Memory B cell (primary cell): ENCODE results near the gene SLC38A3.

Source experiments
- ATAC-seq: fragments of 150-1000 bp; cut with Tn5 transposase; 2 replicates; pipeline ENCODE4 v1.10.0; 2021; ENCODE audit warnings: low read depth, mild to moderate bottlenecking, moderate library complexity
- DNase-seq, 2 donors: peaks; one replicate each; pipeline ENCODE4 v3.0.0; 2022; ENCODE audit warnings: low spot score in 2 of 2
- H3K27ac Mint-ChIP-seq: one replicate; pipeline ENCODE4 v1.8.0; 2022; ENCODE audit warnings: mild to moderate bottlenecking, moderate library complexity, mixed read lengths
- H3K27me3 Mint-ChIP-seq: one replicate; pipeline ENCODE4 v1.8.0; 2022; ENCODE audit warnings: mixed read lengths
- H3K36me3 Mint-ChIP-seq: one replicate; pipeline ENCODE4 v1.8.0; 2022; ENCODE audit warnings: mild to moderate bottlenecking, mixed read lengths
- H3K4me1 Mint-ChIP-seq: one replicate; pipeline ENCODE4 v1.8.0; 2022; ENCODE audit warnings: mixed read lengths
- H3K4me3 Mint-ChIP-seq: one replicate; pipeline ENCODE4 v1.8.0; 2022; ENCODE audit warnings: mild to moderate bottlenecking, moderate library complexity, mixed read lengths
- H3K9me3 Mint-ChIP-seq: one replicate; pipeline ENCODE4 v1.8.0; 2022; ENCODE audit warnings: mixed read lengths

The SLC38A3 gene

DNA sequence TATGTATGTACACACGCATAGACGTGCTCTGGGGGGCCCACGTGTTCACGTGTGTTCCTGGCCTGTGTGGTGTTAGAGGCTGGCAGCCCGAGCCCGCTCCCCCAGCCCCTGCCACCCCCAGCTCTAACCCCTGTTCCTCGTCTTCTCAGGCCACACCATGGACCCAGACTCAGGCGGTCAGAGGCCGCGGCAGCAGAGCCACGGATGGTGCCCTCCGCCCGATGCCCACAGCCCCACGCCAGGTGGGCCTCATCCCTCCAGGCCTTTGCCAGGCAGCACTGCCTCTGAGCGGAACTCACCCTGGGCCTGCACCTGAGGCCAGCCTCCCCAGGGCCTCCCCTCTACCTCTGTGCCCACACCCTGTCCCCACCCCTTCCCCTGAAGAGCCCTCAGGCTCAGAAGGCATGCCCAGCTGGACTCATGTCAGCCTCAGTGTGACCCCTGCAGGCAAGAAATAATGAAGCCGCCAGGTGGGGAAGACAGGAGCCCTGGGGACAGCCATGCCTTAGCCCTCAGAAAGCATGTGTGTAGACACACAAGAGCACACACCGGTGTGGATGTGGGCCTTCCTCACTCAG is 30.0 kb upstream of the SLC38A3 start:
- DNase-seq (no peak), ATAC-seq (no peak)
- Mint-ChIP-seq H3K27ac (no peak overlapping the region), H3K27me3 (peaks cover 11% of the 10 kb centered on the region), H3K4me1 (peaks cover 2% of the 10 kb centered on the region), H3K4me3 (no peak overlapping the region), H3K9me3 (no peaks in the 10 kb centered on the region), H3K36me3 (no peaks in the 10 kb centered on the region)

DNA sequence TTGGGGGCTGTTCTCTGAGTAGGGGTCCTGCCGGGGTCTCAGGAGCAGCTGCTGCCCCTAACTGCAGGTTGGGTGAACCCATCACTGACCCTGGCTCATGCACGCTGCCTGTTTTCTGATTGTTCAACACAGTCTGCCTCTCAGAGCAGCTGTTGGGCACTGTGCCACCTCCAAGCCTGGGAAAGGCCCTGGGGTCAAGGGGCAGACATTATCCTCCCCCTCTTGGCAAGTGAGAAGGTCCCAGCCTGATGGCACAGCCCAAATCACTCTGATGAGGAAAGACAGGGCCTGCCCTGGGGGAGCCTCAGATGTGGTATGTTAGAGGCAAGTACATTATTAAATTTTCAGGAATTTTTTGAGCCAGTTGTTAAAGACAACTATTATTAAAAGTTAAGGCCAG is 27.7 kb upstream of the SLC38A3 start:
- DNase-seq (no peak), ATAC-seq (no peak)
- H3K4me1 Mint-ChIP-seq = peaks cover 2% of the 10 kb centered on the region

DNA sequence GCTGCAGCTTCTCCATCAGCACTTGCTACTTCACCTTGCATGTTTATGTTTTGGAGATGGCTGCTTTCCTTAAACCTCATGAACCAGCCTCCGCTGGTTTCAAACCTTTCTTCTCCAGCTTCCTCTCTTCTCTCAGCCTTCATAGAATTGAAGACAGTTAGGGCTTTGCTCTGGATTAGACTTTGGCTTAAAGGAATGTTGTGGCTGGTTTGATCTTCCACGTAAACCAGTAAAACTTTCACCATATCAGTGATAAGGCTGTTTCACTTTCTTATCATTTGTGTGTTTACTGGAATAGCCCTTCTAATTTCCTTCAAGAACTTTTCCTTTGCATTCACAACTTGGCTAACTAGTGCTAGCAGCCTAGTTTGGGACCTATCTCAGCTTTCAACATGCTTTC is 25.4 kb upstream of the SLC38A3 start:
- Mint-ChIP-seq H3K4me1 (no peaks in the 10 kb centered on the region), H3K27ac (no peak overlapping the region), H3K4me3 (no peak overlapping the region), H3K27me3 (peaks cover 15% of the 10 kb centered on the region), H3K36me3 (no peaks in the 10 kb centered on the region), H3K9me3 (no peaks in the 10 kb centered on the region)
- DNase-seq = no peak
- no peak for ATAC-seq

More for the DNA sequence above, 27.7 kb upstream of the SLC38A3 start:
- Mint-ChIP-seq H3K27ac (no peak overlapping the region), H3K9me3 (no peaks in the 10 kb centered on the region), H3K36me3 (no peaks in the 10 kb centered on the region), H3K27me3 (peaks cover 8% of the 10 kb centered on the region), H3K4me3 (no peak overlapping the region)

DNA sequence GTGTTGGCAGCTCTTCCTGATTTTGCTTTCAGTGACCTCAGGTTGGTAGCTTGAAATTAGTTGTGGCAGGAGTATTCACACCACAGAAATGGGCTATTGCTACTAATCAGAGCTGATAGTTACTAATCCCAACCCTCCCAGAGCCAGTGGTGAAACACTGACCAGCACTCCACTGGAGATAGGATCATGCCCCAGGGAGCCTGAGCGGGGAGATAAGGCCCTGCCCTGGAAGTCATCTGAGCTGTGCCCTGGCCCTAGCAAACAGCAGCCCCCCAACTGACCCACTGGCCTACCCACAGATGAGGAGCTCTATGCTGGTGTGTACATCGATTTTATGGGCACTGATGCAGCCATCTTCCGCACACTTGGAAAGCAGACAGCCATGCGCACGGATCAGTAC is 23.1 kb upstream of the SLC38A3 start:
- H3K4me1 Mint-ChIP-seq = no peaks in the 10 kb centered on the region

DNA sequence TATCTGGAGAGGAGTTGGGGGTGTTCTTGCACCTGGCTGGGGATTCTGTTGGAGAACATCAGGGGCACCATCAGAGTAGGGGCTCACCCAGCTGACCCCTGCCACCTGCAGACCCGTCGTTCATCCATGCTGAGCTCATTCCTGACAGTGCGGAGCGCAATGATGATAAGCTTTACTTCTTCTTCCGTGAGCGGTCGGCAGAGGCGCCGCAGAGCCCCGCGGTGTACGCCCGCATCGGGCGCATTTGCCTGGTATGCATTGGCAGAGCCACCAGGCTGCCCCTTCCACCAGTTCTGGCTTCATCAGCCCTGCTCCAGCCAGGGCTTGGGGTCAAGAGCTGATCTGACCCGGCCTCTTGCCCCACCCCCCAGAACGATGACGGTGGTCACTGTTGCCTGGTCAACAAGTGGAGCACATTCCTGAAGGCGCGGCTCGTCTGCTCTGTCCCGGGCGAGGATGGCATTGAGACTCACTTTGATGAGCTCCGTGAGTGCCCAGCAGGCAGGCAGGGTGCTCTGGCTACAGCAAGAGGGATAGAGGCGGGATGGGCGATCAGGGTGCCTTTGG is 22.5 kb upstream of the SLC38A3 start:
- Mint-ChIP-seq H3K27ac (no peak overlapping the region), H3K4me3 (no peak overlapping the region), H3K27me3 (peaks cover 14% of the 10 kb centered on the region), H3K36me3 (no peaks in the 10 kb centered on the region), H3K4me1 (no peaks in the 10 kb centered on the region), H3K9me3 (no peaks in the 10 kb centered on the region)
- ATAC-seq = no peak
- DNase-seq = no peak

More for the DNA sequence above, 23.1 kb upstream of the SLC38A3 start:
- ATAC-seq = no peak
- Mint-ChIP-seq H3K4me3 (no peak overlapping the region), H3K9me3 (no peaks in the 10 kb centered on the region), H3K36me3 (no peaks in the 10 kb centered on the region), H3K27me3 (peaks cover 14% of the 10 kb centered on the region), H3K27ac (no peak overlapping the region)
- no peak for DNase-seq

- H3K27ac Mint-ChIP-seq = no peak overlapping the region
- H3K4me3 Mint-ChIP-seq = no peak overlapping the region
- no peaks in the 10 kb centered on the region for H3K4me1 Mint-ChIP-seq
Measured at GRCh38 chr3:50183755-50184154, 21.3 kb upstream of the SLC38A3 start.

DNA sequence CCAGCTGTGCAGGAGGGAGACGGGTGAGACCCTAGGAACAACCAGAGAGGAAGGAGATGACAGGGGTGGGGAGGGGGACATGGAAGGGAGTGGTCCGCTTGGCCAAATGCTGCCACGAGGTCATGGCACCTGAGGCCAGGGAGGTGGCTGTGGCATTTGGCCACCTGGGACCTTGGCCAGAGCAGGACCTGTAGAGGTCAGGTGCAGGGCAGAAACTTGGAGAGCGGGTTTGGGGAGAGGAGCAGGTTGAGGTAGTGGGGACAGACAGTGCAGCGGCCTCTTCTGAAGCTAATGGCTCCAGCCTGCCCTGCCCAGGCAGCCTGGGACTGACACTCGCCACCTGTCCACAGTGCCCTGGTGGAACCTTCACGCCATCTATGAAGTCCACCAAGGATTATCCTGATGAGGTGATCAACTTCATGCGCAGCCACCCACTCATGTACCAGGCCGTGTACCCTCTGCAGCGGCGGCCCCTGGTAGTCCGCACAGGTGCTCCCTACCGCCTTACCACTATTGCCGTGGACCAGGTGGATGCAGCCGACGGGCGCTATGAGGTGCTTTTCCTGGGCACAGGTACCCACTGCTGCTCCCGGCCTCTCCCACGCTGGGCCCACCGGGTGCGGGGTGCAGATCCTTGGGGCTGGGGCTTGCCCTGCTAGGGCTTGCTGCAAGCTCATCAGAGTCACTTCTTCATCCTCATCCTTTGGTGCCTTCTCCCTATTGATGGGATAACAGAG is 20.7 kb upstream of the SLC38A3 start:
- DNase-seq (no peak), ATAC-seq (no peak)
- H3K27me3 Mint-ChIP-seq = peaks cover 14% of the 10 kb centered on the region
- no peaks in the 10 kb centered on the region for H3K4me1 Mint-ChIP-seq
- no peak overlapping the region for H3K27ac Mint-ChIP-seq
- H3K9me3 Mint-ChIP-seq = no peaks in the 10 kb centered on the region
- H3K4me3 Mint-ChIP-seq = no peak overlapping the region
- no peaks in the 10 kb centered on the region for H3K36me3 Mint-ChIP-seq

More at GRCh38 chr3:50183755-50184154, 21.3 kb upstream of the SLC38A3 start:
- H3K36me3 Mint-ChIP-seq = no peaks in the 10 kb centered on the region
- no peak for ATAC-seq
- no peaks in the 10 kb centered on the region for H3K9me3 Mint-ChIP-seq
- DNase-seq = no peak
- peaks cover 14% of the 10 kb centered on the region for H3K27me3 Mint-ChIP-seq

- Mint-ChIP-seq H3K4me3 (no peak overlapping the region), H3K27ac (no peak overlapping the region), H3K4me1 (no peaks in the 10 kb centered on the region), H3K36me3 (no peaks in the 10 kb centered on the region), H3K9me3 (no peaks in the 10 kb centered on the region), H3K27me3 (peaks cover 10% of the 10 kb centered on the region)
- ATAC-seq (no peak), DNase-seq (no peak)
Measured at GRCh38 chr3:50185230-50185629, 19.8 kb upstream of the SLC38A3 start.

- peaks cover 10% of the 10 kb centered on the region for H3K27me3 Mint-ChIP-seq
- no peak for DNase-seq
- no peak overlapping the region for H3K27ac Mint-ChIP-seq
- no peaks in the 10 kb centered on the region for H3K9me3 Mint-ChIP-seq
- no peaks in the 10 kb centered on the region for H3K36me3 Mint-ChIP-seq
- no peak for ATAC-seq
- H3K4me1 Mint-ChIP-seq = peaks cover 3% of the 10 kb centered on the region
- H3K4me3 Mint-ChIP-seq = no peak overlapping the region
Measured at GRCh38 chr3:50186096-50186495, 19.0 kb upstream of the SLC38A3 start.

DNA sequence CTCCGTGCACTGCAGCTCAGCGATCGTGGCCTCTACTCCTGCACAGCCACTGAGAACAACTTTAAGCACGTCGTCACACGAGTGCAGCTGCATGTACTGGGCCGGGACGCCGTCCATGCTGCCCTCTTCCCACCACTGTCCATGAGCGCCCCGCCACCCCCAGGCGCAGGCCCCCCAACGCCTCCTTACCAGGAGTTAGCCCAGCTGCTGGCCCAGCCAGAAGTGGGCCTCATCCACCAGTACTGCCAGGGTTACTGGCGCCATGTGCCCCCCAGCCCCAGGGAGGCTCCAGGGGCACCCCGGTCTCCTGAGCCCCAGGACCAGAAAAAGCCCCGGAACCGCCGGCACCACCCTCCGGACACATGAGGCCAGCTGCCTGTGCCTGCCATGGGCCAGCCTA is 17.3 kb upstream of the SLC38A3 start:
- Mint-ChIP-seq H3K4me1 (peaks cover 5% of the 10 kb centered on the region), H3K36me3 (no peaks in the 10 kb centered on the region)

DNA sequence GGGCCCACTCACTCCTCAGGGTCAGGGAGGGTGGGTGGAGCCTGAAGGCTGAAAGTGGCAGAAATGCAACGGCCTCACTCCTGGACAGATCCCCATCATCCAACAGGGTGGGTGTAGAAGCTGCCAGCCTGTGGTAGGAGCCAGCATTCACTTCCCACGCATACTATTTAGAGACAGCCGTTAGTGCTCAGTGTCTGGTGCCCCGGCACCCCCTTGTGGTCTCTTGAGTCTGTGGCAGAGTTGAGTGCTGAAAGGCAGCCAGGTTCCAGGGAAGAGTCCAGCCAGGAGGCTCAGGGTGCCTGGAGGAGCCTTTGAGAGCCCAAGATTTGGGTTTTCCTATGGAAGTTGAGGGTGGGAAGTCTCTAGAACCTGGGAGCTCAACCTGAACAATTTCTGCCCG is 15.8 kb upstream of the SLC38A3 start:
- no peak overlapping the region for H3K27ac Mint-ChIP-seq
- peak; percentile 53 for ATAC-seq
- DNase-seq = no peak

More for the DNA sequence above, 17.3 kb upstream of the SLC38A3 start:
- Mint-ChIP-seq H3K4me3 (no peak overlapping the region), H3K27me3 (peaks cover 10% of the 10 kb centered on the region), H3K27ac (no peak overlapping the region), H3K9me3 (no peaks in the 10 kb centered on the region)
- DNase-seq (no peak), ATAC-seq (no peak)

GRCh38 chr3:50189989-50190388 is 15.1 kb upstream of the SLC38A3 start:
- DNase-seq (no peak), ATAC-seq (no peak)
- H3K27me3 Mint-ChIP-seq = peaks cover 6% of the 10 kb centered on the region
- peaks cover 5% of the 10 kb centered on the region for H3K4me1 Mint-ChIP-seq
- no peak overlapping the region for H3K27ac Mint-ChIP-seq
- no peak overlapping the region for H3K4me3 Mint-ChIP-seq
- H3K9me3 Mint-ChIP-seq = no peaks in the 10 kb centered on the region
- no peaks in the 10 kb centered on the region for H3K36me3 Mint-ChIP-seq

More for the DNA sequence above, 15.8 kb upstream of the SLC38A3 start:
- peaks cover 5% of the 10 kb centered on the region for H3K4me1 Mint-ChIP-seq
- H3K4me3 Mint-ChIP-seq = no peak overlapping the region
- H3K9me3 Mint-ChIP-seq = no peaks in the 10 kb centered on the region
- peaks cover 2% of the 10 kb centered on the region for H3K27me3 Mint-ChIP-seq
- H3K36me3 Mint-ChIP-seq = no peaks in the 10 kb centered on the region

DNA sequence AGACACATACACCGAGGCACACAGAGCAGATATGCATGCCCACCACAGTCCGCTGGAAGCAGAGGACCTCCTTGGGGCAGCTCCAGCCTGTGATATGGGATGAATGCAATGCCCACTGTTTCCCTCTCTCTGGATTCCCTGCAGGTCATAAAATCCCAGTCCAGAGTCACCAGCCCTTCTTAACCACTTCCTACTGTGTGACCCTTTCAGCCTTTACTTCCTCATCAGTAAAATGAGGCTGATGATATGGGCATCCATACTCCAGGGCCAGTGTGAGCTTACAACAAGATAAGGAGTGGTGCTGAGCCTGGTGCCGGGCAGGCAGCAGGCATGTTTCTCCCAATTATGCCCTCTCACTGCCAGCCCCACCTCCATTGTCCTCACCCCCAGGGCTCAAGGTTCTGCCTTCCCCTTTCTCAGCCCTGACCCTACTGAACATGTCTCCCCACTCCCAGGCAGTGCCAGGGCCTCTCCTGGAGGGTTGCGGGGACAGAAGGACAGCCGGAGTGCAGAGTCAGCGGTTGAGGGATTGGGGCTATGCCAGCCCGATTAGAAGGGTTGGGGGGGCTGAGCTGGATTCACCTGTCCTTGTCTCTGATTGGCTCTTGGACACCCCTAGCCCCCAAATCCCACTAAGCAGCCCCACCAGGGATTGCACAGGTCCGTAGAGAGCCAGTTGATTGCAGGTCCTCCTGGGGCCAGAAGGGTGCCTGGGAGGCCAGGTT is 14.0 kb upstream of the SLC38A3 start, which contains the start of gene GNAT1:
TSS of gene GNAT1 (plus strand) at position 675 of the 725 bp plus-strand sequence. CDS start 116 bp downstream, outside the sequence.
- H3K9me3 Mint-ChIP-seq = no peaks in the 10 kb centered on the region
- H3K27me3 Mint-ChIP-seq = peaks cover 7% of the 10 kb centered on the region
- H3K36me3 Mint-ChIP-seq = no peaks in the 10 kb centered on the region
- H3K4me3 Mint-ChIP-seq = no peak within 1 kb of the TSS
- no peak for ATAC-seq
- H3K4me1 Mint-ChIP-seq = peaks cover 5% of the 10 kb centered on the region
- no peak for DNase-seq
- H3K27ac Mint-ChIP-seq = no peak within 1 kb of the TSS

DNA sequence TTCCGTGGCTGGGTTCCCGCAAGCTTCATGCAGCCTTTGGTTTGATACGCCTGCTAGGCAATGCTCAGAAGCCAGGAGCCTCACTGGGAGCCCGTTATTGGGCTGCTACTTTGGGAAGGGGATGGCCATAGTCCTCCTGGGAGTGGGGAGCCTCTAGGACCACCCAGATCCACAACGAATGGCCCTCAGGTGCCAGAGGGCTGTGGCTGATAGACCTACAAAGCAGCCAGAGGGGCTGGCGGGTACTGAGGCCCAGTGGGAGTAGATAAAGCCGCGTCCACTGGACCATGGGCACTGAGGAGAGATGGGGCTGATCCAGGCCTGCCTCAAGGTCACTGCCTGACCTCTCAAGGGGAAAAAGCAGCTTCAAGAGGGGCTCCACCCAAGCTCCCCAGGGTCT is 12.9 kb upstream of the SLC38A3 start:
- no peak overlapping the region for H3K27ac Mint-ChIP-seq

More for the DNA sequence above, 12.9 kb upstream of the SLC38A3 start:
- no peaks in the 10 kb centered on the region for H3K9me3 Mint-ChIP-seq
- DNase-seq (no peak), ATAC-seq (no peak)
- peaks cover 5% of the 10 kb centered on the region for H3K4me1 Mint-ChIP-seq
- H3K36me3 Mint-ChIP-seq = no peaks in the 10 kb centered on the region
- no peak overlapping the region for H3K4me3 Mint-ChIP-seq
- H3K27me3 Mint-ChIP-seq = peaks cover 9% of the 10 kb centered on the region
